Measurements from ENCODE around the gene SNX3. TPM values are rescaled to one million over a fixed set of nuclear protein-coding genes. Genes with fewer than 3 reads are reported as not detected.
A peak's percentile ranks its signal among the peaks of the same experiment; 100 is the strongest.

SNX3 gene
- total RNA-seq, 4 donors from 2014 or later = 96.5 to 155 (median 107) TPM

DNA sequence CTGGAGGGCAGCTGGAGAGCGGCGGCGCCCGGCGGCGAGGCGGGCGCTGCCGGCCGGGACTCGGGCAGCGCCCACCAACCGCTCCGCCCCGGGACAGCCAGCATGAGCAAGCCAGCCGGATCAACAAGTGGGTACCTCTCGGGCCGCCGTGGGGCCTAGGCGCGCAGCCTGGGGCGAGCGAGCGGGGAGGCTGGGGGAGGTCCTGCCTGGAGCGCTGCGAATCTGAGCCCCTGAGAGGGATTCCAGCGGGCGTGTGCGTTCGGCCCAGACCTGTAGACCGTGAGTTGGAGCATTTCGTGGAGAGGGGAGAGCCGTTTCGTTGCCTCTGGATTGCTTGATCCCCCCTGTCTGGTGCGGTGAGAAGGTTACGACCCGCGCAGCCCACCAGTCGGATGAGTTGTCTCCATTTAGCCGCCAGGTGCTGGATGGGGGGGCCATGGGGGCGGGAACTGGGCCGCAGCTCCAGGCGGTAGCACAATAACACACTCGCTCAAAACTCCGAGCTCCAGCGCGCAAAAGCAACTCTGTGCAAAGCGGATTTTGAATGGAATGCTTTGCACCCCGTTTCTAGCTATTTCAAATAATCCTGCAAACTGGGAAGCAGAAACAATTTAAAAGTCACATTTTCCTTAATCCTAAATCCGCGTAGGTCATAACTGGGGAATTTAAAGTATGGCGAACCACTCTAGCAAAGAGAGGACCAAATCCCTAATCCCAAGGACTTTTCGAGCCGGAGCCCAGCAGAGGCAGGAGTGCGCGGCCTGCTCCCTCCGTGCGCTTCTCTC is 94.0 kb downstream of the SNX3 start:
- no peak for DNase-seq
- TF ChIP-seq, protein P1, sequence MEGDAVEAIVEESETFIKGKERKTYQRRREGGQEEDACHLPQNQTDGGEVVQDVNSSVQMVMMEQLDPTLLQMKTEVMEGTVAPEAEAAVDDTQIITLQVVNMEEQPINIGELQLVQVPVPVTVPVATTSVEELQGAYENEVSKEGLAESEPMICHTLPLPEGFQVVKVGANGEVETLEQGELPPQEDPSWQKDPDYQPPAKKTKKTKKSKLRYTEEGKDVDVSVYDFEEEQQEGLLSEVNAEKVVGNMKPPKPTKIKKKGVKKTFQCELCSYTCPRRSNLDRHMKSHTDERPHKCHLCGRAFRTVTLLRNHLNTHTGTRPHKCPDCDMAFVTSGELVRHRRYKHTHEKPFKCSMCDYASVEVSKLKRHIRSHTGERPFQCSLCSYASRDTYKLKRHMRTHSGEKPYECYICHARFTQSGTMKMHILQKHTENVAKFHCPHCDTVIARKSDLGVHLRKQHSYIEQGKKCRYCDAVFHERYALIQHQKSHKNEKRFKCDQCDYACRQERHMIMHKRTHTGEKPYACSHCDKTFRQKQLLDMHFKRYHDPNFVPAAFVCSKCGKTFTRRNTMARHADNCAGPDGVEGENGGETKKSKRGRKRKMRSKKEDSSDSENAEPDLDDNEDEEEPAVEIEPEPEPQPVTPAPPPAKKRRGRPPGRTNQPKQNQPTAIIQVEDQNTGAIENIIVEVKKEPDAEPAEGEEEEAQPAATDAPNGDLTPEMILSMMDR (IDR thresholded peaks at IDR 0.05) = no peak
- TF ChIP-seq POLR2A (IDR thresholded peaks at IDR 0.05) = no peak
- no peaks in the 10 kb centered on the region for H3K9me3 ChIP-seq
- WGBS, 2 donors = 30 to 32% methylated on average over 10 to 12 of the region's 58 CpGs
- H3K36me3 ChIP-seq = no peaks in the 10 kb centered on the region
- intact Hi-C loops (cut with DNase I) = no loop called here
- H3K27me3 ChIP-seq = peaks cover 48 to 100% (median 81%) of the 10 kb centered on the region in 4 donors
- H3K4me3 ChIP-seq = peak overlapping the region in 1 of 4 donors; percentile 53
- no peak overlapping the region for H3K27ac ChIP-seq
- H3K4me1 ChIP-seq = peaks cover 46 to 84% (median 56%) of the 10 kb centered on the region in 3 donors

DNA sequence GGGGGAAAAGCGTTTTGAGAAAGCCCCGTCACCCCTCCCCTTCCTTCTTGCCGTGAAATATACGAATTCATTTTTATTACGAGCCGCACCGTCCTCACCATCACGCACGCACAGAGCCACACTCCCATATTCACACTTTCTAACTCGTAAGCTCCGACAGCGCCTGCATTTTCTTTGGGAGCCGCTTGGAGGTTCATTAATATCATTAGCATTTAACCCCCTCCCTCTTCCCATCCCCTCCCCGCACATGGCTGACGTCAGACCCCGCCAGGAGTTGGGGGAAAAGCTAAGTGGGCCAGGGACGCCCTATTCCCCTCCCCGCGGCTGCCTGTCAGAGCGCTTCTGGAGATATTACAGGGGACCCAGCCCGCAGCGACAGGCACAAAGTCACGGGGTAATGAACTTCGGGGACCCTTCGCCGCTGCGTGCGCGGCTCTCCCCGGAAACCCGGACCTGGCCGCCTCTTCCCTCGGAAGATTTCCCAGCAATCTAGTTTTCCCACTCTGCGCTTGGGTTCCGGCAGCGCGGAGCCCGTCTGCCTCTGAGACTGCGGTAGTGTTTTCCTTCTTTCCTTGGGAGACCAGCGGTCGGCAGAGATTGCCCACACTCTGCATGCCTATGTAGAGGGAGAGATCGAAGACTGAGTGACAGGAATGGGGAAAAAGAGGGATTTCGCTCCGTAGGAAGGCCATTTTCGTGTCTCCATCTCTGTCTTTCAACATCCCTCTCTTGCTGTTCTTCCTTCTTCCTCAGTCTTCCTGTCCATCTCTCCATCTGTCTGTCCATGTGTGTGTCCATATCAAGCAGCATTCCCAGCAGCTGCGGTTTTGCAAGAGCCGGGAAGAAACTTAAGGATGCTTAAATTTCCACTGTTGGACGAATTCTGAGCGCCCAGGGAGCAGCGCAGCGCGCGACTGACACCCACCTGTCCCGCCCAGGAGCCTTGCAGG is 94.9 kb downstream of the SNX3 start, which contains the start of gene NR2E1:
TSS of gene NR2E1 (plus strand) at position 309 of the 950 bp plus-strand sequence. CDS start 744 bp downstream, outside the sequence.
- TF ChIP-seq, protein P1 (IDR thresholded peaks at IDR 0.05) = no peak
- TF ChIP-seq POLR2A (IDR thresholded peaks at IDR 0.05) = no peak
- peak within 1 kb of the TSS in 3 of 4 donors; percentile 5 to 53 (median 23) for H3K4me3 ChIP-seq
- H3K27me3 ChIP-seq = peaks cover 50 to 100% (median 86%) of the 10 kb centered on the region in 4 donors
- H3K27ac ChIP-seq = no peak within 1 kb of the TSS
- DNase-seq = no peak
- no peaks in the 10 kb centered on the region for H3K36me3 ChIP-seq
- H3K4me1 ChIP-seq = peaks cover 46 to 82% (median 56%) of the 10 kb centered on the region in 3 donors
- 2 to 7% methylated on average over 35 to 44 of the region's 54 CpGs for WGBS, 2 donors
- no peaks in the 10 kb centered on the region for H3K9me3 ChIP-seq
- intact Hi-C loops (cut with DNase I) = no loop called here

- Histone ChIP-seq H3K36me3 (no peaks in the 10 kb centered on the region), H3K27ac (no peak overlapping the region), H3K4me1 (peaks cover 46 to 72% (median 56%) of the 10 kb centered on the region in 3 donors), H3K27me3 (peaks cover 50 to 100% (median 82%) of the 10 kb centered on the region in 4 donors), H3K9me3 (no peaks in the 10 kb centered on the region), H3K4me3 (peak overlapping the region in 3 of 4 donors; percentile 5 to 53 (median 23))
- DNase-seq = no peak
- WGBS, 2 donors = 14 to 31% methylated on average over 3 to 17 of the region's 69 CpGs
- intact Hi-C loops (cut with DNase I) = no loop called here
- TF ChIP-seq, protein P1 (IDR thresholded peaks at IDR 0.05) = no peak
- no peak for TF ChIP-seq POLR2A (IDR thresholded peaks at IDR 0.05)
Measured at GRCh38 chr6:108164815-108165706, 95.8 kb downstream of the SNX3 start.

DNA sequence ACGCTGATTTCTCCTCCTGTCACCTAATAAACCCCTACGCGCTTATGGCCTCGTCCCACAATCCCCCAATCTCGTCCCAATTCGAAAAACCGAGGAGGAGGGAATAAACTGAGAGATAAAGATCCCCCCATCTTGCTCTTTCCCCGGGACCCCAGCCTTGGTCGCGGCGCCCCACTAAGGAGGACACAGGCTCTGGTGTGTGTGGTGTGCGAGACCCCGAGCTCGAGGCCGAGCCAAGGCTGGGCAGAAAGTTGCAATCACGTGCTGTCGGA is 96.4 kb downstream of the SNX3 start:
- H3K36me3 ChIP-seq = no peaks in the 10 kb centered on the region
- H3K4me1 ChIP-seq = peaks cover 40 to 67% (median 53%) of the 10 kb centered on the region in 3 donors
- peak overlapping the region in 2 of 4 donors; percentile 23 to 53 for H3K4me3 ChIP-seq
- 4% methylated on average over 8 of the region's 17 CpGs; no CpG with 5 or more reads in 1 of the 2 donors for WGBS, 2 donors
- no peak for DNase-seq
- H3K9me3 ChIP-seq = no peaks in the 10 kb centered on the region
- no peak overlapping the region for H3K27ac ChIP-seq
- intact Hi-C loops (cut with DNase I) = no loop called here
- H3K27me3 ChIP-seq = peaks cover 50 to 100% (median 78%) of the 10 kb centered on the region in 4 donors
- TF ChIP-seq POLR2A (IDR thresholded peaks at IDR 0.05) = no peak
- TF ChIP-seq, protein P1 (IDR thresholded peaks at IDR 0.05) = no peak

Measured in esophagus squamous epithelium (tissue), 5 donors.